ENCODE data around the gene SEC24B.
A peak's percentile ranks its signal among the peaks of the same experiment; 100 is the strongest.

The SEC24B gene

GRCh38 chr4:109414938-109415337 lies 18.7 kb upstream of the SEC24B start:
- ATAC-seq = no peak
- TF ChIP-seq ARNTL (CRISPR knock-in tag; IDR thresholded peaks at IDR 0.05; ENCODE audit: borderline replicate concordance, low read depth) = no peak
- TF ChIP-seq ZNF565 (CRISPR knock-in tag; conservative IDR thresholded peaks at IDR 0.05; ENCODE audit: low read depth) = no peak
- no peak for TF ChIP-seq ZC3H10 (CRISPR knock-in tag; IDR thresholded peaks at IDR 0.05)
- TF ChIP-seq CREB5 (CRISPR knock-in tag; IDR thresholded peaks at IDR 0.05; ENCODE audit: low read depth) = no peak

- no peak for TF ChIP-seq ZNF8 (CRISPR knock-in tag; IDR thresholded peaks at IDR 0.05)
- no peak for TF ChIP-seq ESRRG (CRISPR knock-in tag; IDR thresholded peaks at IDR 0.05)
- TF ChIP-seq ARNTL (CRISPR knock-in tag; IDR thresholded peaks at IDR 0.05; ENCODE audit: borderline replicate concordance, low read depth) = no peak
- TF ChIP-seq ZFP3 (CRISPR knock-in tag; IDR thresholded peaks at IDR 0.05) = no peak
- TF ChIP-seq TOX (CRISPR knock-in tag; IDR thresholded peaks at IDR 0.05; ENCODE audit: borderline replicate concordance) = no peak
- no peak for TF ChIP-seq RARB (CRISPR knock-in tag; IDR thresholded peaks at IDR 0.05)
- TF ChIP-seq PPARA (CRISPR knock-in tag; IDR thresholded peaks at IDR 0.05; ENCODE audit: borderline replicate concordance) = no peak
- no peak for TF ChIP-seq CSDC2 (CRISPR knock-in tag; IDR thresholded peaks at IDR 0.05)
- no peak for TF ChIP-seq ISL1 (CRISPR knock-in tag; IDR thresholded peaks at IDR 0.05)
- TF ChIP-seq SNAI2 (CRISPR knock-in tag; IDR thresholded peaks at IDR 0.05) = no peak
- TF ChIP-seq ZFP30 (CRISPR knock-in tag; IDR thresholded peaks at IDR 0.05) = no peak
- TF ChIP-seq ZC3H10 (CRISPR knock-in tag; IDR thresholded peaks at IDR 0.05) = no peak
- TF ChIP-seq CSRNP3 (CRISPR knock-in tag; IDR thresholded peaks at IDR 0.05) = no peak
- no peak for ATAC-seq
These were observed 15.0 kb upstream of the SEC24B start for GRCh38 chr4:109418588-109418987.

GRCh38 chr4:109419679-109420078 lies 13.9 kb upstream of the SEC24B start:
- ATAC-seq = no peak
- no peak for TF ChIP-seq CREB5 (CRISPR knock-in tag; IDR thresholded peaks at IDR 0.05; ENCODE audit: low read depth)
- peak; percentile 58 for TF ChIP-seq ISL1 (CRISPR knock-in tag; IDR thresholded peaks at IDR 0.05)
- TF ChIP-seq SNAI2 (CRISPR knock-in tag; IDR thresholded peaks at IDR 0.05) = no peak
- TF ChIP-seq CSRNP3 (CRISPR knock-in tag; IDR thresholded peaks at IDR 0.05) = no peak
- no peak for TF ChIP-seq ESRRG (CRISPR knock-in tag; IDR thresholded peaks at IDR 0.05)
- no peak for TF ChIP-seq ZFP3 (CRISPR knock-in tag; IDR thresholded peaks at IDR 0.05)
- no peak for TF ChIP-seq POU6F1 (CRISPR knock-in tag; IDR thresholded peaks at IDR 0.05; ENCODE audit: borderline replicate concordance, low read depth)
- TF ChIP-seq ARNTL (CRISPR knock-in tag; IDR thresholded peaks at IDR 0.05; ENCODE audit: borderline replicate concordance, low read depth) = no peak
- TF ChIP-seq CSDC2 (CRISPR knock-in tag; IDR thresholded peaks at IDR 0.05) = peak; percentile 29; the same call in 1 of the 2 replicates
- TF ChIP-seq PATZ1 (CRISPR knock-in tag; IDR thresholded peaks at IDR 0.05; ENCODE audit: borderline replicate concordance) = no peak
- TF ChIP-seq BACH2 (CRISPR knock-in tag; IDR thresholded peaks at IDR 0.05; ENCODE audit: borderline replicate concordance) = no peak
- peak; percentile 52 for TF ChIP-seq TCF4 (CRISPR knock-in tag; IDR thresholded peaks at IDR 0.05; ENCODE audit: borderline replicate concordance)
- TF ChIP-seq ZC3H10 (CRISPR knock-in tag; IDR thresholded peaks at IDR 0.05) = no peak
